NCI-H524 (cell line): ENCODE results near the gene CLDN3.

Experiments used
- DNase-seq, 2 experiments: peaks; one replicate each; lab custom pipeline; 2025; lab: John Stamatoyannopoulos, UW

The CLDN3 gene

DNA sequence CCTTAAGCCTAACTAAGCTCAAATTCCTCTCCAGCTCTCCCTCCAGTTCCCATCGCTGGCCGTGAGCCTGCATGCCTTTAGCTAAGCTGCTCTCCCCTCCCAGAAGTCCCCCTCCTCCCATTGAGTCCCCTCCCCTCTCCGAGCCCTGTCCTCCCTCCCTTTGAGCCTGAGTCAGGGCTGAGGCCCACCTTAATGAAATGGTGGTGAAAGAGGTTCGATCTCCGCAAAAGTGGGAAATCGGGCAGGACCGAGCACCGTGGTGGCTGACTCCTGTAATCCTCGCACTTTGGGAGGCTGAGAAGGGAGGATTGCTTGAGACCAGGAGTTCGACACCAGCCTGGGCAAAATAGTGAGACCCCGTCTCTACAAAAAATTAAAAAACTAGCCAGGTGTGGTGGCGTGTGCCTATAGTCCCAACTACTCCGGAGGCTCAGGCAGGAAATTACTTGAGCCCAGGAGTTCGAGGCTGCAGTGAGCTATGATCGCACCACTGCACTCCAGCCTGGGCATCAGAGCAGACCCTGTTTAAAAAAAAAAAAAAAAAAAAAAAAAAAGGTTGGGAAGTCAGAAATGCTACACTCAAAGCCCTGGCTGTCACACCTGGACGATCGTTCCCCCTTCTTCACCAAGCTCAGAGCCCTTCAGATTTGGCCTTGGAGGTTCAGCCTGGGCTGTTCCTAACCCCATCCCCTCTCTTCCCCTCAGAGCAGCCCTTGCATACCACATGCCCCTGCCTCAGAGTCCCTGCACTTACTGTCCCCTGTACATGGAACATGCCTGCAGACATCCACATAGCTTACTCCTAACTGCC is 995 bp upstream of the CLDN3 start:
- DNase-seq, result peak in 1 of 2 experiments; percentile 26

DNA sequence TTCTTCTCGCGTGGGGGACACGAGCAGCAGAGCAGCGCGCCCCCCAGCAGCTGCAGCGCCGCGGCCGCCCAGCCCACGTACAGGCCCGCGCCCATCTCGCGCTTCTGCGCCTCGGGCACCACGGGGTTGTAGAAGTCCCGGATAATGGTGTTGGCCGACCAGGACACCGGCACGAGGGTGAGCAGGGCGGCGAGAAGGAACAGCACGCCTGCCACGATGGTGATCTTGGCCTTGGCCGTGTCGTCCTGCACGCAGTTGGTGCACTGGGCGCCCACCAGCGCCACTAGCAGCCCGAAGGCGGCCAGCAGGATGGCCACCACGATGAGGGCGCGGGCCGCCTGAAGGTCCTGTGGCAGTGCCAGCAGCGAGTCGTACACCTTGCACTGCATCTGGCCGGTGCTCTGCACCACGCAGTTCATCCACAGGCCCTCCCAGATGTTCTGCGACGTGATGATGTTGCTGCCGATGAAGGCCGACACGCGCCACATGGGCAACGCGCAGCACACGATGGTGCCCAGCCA is 529 bp downstream of the CLDN3 start:
- peak in 1 of 2 experiments; percentile 39 for DNase-seq

DNA sequence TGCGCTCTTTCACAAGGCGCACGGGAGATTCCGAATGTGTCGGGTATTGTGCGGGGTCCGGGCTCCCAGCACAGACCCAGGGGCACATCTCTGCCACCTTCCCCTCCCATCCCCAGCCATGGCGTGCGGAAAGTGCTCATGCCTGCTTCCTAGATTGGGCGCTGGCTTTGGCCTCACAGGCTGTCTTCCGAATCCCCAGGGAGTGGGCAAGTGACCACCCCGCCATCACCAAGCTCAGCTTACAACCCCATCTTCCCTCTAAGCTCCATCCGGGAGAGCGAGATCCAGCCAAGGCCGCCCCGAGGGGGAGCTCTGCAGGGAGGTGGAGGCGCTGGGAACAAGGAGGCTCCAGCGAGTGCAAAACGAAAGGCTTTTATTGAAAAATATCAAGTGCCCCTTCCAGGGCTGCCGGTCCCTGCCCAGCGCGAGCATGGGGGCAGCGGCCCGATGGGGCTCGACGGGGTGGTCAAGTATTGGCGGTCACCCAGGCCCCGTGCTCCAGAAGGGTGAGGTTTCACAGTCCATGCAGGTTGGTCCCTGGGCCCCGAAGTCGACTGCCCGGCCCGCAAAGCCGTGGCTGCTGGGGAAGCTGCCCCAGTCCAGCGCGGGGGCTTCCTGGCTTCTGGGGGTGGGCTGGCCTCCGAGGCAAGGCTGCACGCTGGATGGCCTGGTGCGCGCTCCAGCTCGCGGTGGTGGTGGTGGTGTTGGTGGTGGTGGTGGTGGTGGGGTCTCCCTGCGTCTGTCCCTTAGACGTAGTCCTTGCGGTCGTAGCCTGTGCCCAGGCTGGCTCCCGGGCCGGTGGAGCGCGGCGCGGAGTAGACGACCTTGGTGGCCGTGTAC is 1.2 kb downstream of the CLDN3 start:
- DNase-seq, result no peak

DNA sequence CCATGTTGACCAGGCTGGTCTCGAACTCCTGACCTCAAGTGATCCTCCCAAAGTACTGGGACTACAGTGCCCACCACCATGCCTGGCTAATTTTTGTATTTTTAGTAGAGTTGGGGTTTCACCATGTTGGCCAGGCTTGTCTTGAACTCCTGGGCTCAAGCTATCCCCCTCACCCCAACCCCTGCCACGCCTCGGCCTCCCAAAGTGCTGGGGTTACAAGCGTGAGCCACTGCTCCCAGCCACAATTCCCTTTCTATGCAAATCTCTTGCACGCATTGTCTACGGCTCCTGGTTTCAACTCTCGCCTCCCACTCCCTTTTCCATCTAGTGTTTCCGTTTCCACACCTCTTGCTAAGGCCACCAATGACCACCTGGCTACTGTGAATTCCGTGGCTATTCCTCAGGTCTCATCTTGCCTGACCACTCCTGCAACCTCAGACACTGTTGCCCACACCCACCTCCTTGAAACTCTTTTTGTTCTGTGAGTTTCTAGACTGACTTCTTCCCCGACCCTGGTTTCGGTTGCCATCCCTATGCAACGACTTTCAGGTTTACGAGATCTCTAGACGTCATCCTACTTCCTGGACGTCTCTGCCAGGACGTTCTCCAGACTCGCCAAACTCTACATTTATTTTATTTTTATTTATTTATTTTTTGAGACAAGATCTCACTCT is 3.4 kb downstream of the CLDN3 start:
- DNase-seq, result no peak

DNA sequence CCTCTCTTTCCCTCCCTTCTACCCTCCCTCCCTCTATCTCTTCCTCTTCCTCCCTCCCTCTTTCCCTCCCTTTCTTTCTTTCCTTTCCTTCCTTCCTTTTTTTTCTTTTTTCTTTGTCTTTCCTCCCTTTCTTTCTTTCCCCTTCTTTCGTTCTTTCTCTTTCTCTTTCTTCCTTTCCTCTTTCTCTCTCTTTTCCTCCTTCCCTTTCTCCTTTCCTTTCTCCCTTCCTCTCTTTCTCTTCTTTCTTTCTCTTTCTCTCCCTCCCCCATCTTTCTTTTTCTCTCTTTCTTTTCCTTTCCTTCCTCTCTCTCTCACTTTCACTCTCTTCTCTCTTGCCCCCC is 7.4 kb downstream of the CLDN3 start:
- no peak for DNase-seq

DNA sequence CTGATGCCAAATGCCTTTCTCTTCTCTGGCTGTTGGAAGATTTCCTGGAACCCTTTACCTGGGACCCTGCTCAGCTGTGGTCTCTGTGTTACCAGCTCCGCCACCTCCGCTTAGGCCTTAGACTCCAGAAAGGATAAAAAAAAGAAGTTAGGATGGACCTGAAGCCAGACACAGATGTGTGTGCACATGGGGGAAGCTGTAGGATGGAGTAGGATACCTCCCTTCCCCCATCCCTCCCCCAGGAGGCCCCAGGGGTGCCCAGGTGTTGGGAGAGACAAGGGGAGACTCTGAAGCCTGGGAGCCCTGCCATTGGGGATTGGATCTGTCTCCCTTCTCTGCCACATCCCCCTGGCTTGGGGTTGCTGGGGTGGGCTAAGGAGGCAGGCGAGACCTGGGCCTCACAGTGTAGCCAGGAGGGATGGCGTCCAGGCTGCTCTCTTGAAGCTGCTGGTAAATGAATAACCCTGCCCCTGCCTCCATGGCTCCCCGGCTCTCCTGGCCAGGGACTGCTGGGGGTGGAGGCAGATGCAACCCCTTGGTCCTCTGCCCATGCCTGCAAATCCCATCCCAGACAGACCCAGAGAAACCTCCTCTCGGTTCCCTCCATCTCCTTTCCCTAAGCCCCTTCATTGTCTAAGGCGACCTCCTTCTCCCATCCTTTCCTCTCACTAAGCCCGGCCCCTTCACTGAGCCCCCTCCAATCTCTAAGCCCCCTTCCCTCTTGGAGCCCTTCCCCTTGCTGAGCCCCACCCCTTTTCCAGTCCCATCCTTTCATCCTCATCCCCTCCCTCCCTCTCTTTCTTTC is 8.0 kb downstream of the CLDN3 start:
- DNase-seq, result no peak

DNA sequence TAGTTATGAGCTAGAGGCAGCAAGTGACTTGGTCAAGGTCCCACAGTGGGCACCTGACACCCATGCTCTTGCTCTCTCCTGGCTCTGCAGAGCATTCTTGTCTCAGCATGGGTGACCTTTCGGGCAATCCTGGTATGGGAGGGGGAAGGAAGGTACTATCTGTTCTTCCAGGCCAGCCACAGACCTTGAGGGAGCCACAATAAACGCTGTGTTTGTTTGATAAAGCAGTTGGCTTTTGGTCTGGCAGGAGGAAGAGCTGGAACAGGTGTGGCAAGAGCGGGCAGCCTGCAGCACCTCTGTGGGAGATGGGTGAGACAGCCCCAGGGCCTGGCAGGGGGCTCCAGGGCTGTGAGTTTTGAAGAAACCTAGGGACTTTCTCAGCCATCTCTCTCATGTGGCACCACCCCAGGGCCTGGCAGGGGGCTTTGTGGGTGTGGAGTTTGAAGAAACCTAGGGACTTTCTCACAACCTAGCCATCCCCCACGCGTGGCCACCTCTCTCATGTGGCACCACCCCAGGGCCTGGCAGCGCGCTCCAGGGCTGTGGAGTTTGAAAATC is 11.4 kb downstream of the CLDN3 start:
- no peak for DNase-seq

DNA sequence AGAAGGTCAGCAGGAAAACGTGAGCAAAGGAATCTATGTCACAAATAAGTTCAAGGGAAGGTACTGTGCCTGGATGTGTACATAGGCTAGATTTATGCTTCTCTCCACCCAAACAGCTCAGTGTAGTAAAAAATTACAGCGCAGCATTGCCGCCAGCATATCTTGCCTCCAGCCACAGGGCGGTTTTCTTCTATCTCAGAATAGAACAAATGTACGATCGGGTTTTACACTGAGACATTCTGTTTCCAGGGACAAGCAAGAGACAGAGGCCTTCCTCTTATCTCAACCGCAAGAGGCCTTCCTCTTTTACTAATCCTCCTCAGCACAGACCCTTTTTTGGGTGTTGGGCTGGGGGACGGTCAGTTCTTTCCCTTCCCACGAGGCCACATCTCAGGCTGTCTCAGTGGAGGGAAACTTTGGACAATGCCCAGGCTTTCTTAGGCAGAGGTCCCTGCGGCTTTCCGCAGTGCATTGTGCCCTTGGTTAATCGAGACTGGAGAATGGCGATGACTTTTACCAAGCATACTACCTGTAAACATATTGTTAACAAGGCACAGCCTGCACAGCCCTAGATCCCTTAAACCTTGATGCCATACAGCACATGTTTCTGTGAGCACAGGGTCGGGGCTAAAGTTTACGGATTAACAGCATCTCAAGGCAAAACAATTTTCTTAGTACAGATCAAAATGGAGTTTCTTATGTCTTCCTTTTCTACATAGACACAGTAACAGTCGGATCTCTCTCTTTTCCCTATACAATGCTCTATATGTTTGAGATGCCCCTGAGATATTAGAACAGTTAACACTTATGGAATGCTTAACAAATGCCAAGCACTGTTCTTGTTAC is 19.9 kb downstream of the CLDN3 start:
- no peak for DNase-seq

DNA sequence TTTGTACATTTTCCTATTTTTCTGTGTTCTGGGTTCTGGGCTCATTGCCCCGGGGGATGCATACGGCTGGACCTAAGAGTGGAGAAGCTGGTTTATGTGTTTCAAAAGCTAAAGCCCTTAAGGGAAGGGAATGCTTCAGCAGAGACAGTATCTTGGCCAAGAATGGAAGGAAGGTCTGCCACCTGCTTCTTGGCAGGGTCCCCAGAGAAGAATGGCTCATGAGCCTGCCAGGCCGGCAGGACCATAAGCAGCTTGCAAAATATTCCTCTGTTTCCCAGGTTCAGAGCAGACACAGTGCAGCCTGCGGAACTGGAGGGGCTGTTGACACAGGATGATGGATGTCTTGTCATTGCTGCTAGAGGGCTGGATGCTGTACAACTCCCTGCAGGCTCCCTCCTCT is 23.7 kb downstream of the CLDN3 start:
- DNase-seq, result no peak

DNA sequence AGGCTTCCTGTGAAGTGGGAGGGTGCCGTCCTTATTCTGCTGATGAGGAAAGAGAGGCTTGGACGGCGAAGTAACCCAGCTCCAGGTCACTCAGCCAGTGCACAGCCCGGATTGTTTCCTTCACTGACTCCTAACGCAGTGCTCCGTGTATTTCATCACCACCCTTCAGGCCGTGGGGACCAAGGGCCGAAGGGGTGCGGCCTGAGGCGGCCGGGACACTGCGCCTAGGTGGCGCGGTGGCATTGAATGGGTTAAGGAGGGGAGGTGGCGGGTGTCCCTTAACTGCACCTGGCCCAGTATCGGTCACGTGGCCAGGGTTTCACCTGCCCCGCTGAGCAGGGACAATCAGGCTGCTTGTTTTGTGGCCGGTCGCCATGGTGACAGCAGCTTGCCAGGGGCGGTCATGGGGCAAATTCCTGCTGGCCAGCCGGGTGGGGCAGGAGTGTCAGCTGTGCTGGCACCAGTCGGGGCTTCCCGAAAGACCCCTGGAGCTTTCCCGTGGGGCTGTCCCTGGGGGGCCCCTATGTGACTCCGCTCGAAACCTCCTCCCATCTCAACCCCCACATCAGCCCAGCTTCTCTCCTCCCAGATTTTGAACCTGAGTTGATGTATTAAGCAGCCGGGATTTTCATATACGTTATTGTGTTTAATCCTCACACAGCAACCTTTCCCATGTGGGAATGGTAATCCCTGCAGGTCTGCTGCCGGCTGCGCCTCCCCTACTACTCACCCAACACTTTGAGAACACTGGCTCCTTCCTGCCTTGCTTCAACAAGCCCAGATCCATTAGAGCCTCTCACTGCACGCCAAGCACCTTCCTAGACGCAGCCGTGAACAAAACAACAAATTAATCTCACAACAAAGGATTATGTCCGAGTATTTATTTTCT is 27.1 kb downstream of the CLDN3 start:
- peak; percentile 23 to 56 for DNase-seq

DNA sequence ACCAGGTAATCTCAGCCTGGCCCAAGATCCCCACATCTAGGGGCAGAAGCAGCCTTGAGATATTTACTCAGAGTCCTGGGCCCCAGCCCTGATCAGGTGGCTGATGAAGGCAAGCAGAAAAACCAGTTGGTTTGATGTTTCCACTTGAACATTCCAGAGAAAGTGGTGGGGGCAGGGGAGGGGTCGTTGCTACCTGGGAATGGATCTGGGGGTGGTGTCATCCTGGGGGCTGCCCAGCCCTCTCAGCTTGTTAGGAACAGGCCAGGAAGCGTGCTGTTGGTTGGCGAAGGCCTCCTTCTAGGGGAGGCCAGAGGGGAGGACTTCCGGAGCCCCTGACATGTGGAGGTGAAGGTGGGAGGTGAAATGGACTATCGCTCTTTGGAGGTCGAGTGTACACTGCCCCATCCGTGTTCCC is 27.7 kb downstream of the CLDN3 start:
- no peak for DNase-seq

DNA sequence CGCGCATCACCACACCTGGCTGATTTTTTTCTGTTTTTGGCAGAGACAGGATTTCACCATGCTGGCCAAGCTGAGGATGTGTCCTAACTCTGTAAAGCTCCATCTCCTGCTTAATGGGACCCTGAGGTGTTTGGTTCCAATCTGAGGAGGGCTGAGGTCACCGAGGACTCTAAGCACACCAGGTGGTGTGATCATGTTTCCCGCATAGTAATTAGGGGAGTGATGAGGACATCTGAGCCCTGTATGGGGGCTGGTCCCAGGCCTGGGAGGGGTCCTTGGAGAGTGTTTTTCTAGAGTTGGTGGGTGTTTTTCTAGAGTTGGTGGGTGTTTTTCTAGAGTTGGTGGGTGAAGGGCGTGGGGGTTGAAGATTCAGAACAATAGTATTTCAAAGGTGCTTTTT is 28.5 kb downstream of the CLDN3 start:
- DNase-seq, result peak; percentile 37 to 77

DNA sequence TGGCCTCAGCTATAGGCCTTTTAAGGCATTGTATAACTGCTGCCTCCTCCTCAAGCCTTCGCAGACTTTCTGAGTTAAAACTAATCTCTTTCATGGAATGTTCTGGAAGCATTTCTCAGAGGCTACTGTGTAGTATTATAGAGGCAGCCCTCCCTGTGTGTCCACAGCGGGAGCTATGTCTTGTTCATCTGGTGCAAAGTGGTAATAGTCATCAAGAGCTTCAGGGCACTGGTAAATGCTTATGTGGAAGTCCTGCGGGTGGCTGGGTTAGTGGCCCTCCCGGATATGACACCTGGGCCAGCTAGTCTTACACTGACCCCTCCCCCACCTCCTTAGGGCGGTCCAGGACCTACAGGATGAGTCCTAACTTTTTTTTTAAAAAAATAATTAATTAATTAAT is 29.3 kb downstream of the CLDN3 start:
- no peak for DNase-seq

DNA sequence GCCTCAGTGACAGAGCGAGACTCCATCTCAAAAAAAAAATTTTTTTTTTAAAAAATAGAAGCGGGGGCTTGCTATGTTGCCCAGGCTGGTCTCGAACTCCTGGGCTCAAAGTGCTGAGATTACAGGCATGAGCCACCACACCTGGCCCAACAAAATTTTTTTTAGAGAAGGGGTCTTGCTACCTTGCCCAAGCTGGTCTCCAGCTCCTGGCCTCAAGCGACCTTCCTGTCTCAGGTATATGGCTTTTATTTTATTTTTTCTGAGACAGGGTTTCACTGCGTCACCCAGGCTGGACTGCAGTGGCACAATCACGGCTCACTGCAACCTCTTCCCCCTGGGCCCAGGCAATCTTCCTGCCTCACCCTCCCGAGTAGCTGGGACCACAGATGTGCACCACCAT is 29.9 kb downstream of the CLDN3 start:
- DNase-seq, result no peak

DNA sequence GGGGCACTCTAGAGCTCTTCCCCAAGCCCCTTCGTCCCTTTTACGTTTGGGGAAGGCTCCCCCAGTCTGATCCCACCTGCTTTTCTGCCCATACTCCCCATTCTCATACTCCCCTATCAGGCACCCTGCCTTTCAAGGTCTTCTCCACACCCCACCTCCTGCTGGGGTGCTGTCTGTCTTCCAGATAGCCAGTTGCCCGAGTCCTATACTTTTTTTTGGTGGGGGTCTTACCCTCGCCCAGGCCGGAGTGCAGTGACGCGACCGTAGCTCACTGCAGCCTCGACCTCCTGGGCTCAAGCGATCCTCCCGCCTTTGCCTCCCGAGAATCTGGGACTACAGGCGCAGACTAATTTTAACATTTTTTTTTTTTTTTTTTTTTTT is 30.7 kb downstream of the CLDN3 start:
- DNase-seq, result no peak

DNA sequence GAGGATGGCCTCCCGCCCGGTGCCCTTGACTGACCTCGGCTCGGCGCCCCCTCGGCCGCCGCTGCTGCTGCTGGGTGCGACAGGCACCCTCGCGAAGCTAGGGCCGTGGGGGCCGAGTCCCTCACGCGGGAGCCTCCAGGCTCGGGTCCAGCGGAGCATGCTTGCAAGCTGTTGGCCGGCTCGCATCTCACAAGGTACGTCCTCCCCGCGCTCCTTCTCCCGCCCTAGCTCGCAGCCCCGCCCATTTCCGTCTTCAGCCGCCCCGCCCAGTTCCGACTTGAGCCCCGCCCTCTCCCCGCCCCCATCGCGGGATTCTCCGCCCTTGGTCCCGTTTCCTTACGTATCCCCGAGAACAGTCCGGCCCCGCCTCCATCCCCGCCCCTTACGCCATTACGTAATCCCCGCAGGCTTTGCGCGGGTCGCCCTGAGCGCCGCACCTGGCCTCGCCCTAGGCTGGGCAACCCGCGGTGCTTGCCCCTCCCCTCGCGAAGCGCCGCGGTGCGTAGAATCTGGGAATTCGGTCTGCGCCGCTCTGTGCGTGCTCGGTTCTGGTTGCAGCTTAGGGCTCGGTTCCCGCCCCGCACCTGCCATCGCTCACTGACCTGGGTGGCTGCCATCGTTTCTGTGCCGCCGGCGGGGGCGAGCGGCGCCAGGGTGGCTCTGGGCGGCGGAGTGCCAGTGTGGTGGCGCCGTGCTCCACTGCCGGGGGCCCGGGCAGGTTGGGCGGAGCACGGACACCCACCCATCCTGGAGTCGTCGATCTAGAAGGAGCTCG is 31.3 kb downstream of the CLDN3 start, which contains the start of gene ABHD11:
ABHD11 (minus strand) TSS at position 191 of the 775 bp plus-strand sequence; CDS start at position 159, 32 bp downstream.
- DNase-seq, result peak; percentile 89 to 95

DNA sequence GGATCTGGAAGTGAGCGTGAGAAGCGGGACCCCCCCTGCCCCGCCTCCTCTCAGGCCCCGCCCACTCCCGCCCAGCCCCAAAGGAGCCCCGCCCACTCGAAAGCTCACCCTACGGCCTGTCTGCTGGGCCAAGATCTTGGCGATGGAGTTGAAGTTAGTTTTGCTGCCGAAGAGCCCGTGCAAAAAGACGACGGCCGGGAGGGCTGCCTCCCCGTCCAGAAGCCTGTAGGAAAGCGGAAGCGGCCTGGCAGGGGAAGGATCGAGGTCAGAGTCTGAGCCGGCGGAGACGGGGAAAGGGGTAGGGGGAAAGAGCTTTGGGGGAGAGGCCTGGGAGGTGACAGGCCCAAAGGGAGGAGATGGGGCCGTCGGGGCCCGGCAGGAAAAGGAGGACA is 31.9 kb downstream of the CLDN3 start:
- peak in 1 of 2 experiments; percentile 55 for DNase-seq

DNA sequence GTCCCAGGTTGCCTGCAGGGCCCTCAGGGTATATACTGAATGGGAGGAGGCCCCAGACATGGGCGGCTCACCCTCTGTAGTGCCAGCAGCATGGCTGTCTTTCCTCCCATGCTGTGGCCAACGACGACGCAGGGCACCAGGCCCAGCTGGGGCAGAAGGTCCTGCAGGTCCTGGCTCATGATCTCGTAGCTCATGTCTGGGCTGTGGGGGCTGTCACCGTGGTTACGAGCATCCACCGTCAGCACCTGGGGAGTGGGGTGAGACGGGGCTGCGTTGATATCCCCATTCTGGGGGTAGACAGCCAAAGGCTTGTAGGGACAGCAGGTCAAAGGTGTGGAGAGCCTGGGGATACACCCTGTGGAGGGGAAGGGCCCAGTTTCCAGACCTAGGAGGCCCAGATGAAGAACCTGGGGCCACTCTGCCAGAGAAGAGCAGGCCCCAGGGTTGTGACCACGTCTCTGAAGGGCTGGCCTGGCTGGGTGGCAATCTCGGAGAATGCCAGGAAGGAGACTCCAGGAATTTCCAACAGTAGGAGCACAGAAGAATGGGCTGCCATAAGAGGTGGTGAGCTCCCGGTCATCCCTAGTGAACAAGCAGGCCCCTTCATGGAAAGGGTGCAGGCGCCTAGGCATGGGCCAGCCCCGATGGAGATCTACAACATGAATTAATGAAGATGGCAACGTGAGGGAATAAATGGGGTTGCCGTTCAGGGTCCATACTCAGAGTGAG is 32.4 kb downstream of the CLDN3 start:
- DNase-seq, result no peak
